HUES6 (cell line): ENCODE results near the gene LARP1B.

Experiments
- H3K27ac ChIP-seq: 2 replicates; pipeline ENCODE4 v1.7.0; 2013; ENCODE audit warnings: low read depth, mild to moderate bottlenecking, low read length, inconsistent platforms
- H3K27me3 ChIP-seq: 2 replicates; pipeline ENCODE4 v1.6.1; 2013; ENCODE audit warnings: low read length; ENCODE audit not compliant: control insufficient read depth, insufficient read depth
- H3K36me3 ChIP-seq: 2 replicates; pipeline ENCODE4 v1.6.1; 2013; ENCODE audit warnings: low read length; ENCODE audit not compliant: control insufficient read depth, insufficient read depth
- H3K4me1 ChIP-seq: 2 replicates; pipeline ENCODE4 v1.6.1; 2013; ENCODE audit warnings: low read length; ENCODE audit not compliant: control insufficient read depth, insufficient read depth
- H3K4me3 ChIP-seq: 2 replicates; pipeline ENCODE4 v1.5.1; 2013; ENCODE audit warnings: low read depth, low read length
- H3K9ac ChIP-seq: one replicate; pipeline ENCODE4 v1.6.1; 2013; ENCODE audit warnings: mild to moderate bottlenecking, low read length
- H3K9me3 ChIP-seq: 2 replicates; pipeline ENCODE4 v1.6.1; 2013; ENCODE audit warnings: low read depth, low read length; ENCODE audit not compliant: control insufficient read depth, insufficient read depth

Gene LARP1B

GRCh38 chr4:128163177-128164117 is 102.3 kb downstream of the LARP1B start:
- Histone ChIP-seq H3K4me1 (peaks cover 34% of the 10 kb centered on the region), H3K9me3 (no peaks in the 10 kb centered on the region), H3K27me3 (no peaks in the 10 kb centered on the region), H3K4me3 (peak overlapping the region; percentile 29; the same call in 1 of the 2 replicates), H3K27ac (peak overlapping the region; percentile 98), H3K36me3 (no peaks in the 10 kb centered on the region), H3K9ac (peak overlapping the region; percentile 58)

GRCh38 chr4:128166982-128167381 is 105.9 kb downstream of the LARP1B start:
- Histone ChIP-seq H3K36me3 (no peaks in the 10 kb centered on the region), H3K4me3 (no peak overlapping the region), H3K9ac (no peak overlapping the region), H3K27me3 (no peaks in the 10 kb centered on the region), H3K27ac (no peak overlapping the region), H3K9me3 (no peaks in the 10 kb centered on the region), H3K4me1 (peaks cover 19% of the 10 kb centered on the region)

DNA sequence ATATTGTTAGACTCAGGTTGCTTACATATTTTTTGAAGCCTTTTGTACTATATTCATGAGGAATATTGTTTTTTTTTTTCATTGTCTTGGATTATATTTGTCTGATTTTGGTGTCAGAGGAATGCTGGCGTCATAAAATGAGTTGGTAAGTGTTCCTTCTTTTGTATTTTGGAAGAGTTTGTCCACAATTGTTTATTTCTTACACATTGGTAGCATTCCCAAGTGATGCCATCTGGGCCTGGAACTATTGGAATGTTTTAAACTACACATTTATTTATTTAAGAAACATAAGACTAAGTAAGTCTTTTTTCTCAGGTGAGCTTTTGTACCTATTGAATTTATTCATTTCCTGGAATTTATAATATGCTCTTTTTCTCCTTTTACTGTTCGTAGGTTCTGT is 107.6 kb downstream of the LARP1B start:
- no peak overlapping the region for H3K4me3 ChIP-seq

GRCh38 chr4:128169245-128169644 is 108.1 kb downstream of the LARP1B start:
- no peak overlapping the region for H3K27ac ChIP-seq
- no peaks in the 10 kb centered on the region for H3K36me3 ChIP-seq
- H3K4me1 ChIP-seq = no peaks in the 10 kb centered on the region; the same call in 1 of the 2 replicates
- H3K9ac ChIP-seq = no peak overlapping the region
- no peaks in the 10 kb centered on the region for H3K9me3 ChIP-seq
- no peak overlapping the region for H3K4me3 ChIP-seq
- H3K27me3 ChIP-seq = no peaks in the 10 kb centered on the region

More for the DNA sequence above, 107.6 kb downstream of the LARP1B start:
- H3K9ac ChIP-seq = no peak overlapping the region
- H3K4me1 ChIP-seq = peaks cover 2% of the 10 kb centered on the region
- H3K27ac ChIP-seq = no peak overlapping the region
- no peaks in the 10 kb centered on the region for H3K36me3 ChIP-seq
- H3K27me3 ChIP-seq = no peaks in the 10 kb centered on the region
- H3K9me3 ChIP-seq = no peaks in the 10 kb centered on the region

GRCh38 chr4:128176643-128177042 is 115.5 kb downstream of the LARP1B start:
- H3K36me3 ChIP-seq = peaks cover 9% of the 10 kb centered on the region; the same call in 1 of the 2 replicates
- no peaks in the 10 kb centered on the region for H3K9me3 ChIP-seq
- no peak overlapping the region for H3K4me3 ChIP-seq
- no peaks in the 10 kb centered on the region for H3K27me3 ChIP-seq
- H3K4me1 ChIP-seq = no peaks in the 10 kb centered on the region
- no peak overlapping the region for H3K27ac ChIP-seq
- no peak overlapping the region for H3K9ac ChIP-seq

- H3K9me3 ChIP-seq = no peaks in the 10 kb centered on the region
- no peak overlapping the region for H3K9ac ChIP-seq
- H3K27ac ChIP-seq = no peak overlapping the region
- no peak overlapping the region for H3K4me3 ChIP-seq
- peaks cover 9% of the 10 kb centered on the region; the same call in 1 of the 2 replicates for H3K36me3 ChIP-seq
- no peaks in the 10 kb centered on the region for H3K4me1 ChIP-seq
- H3K27me3 ChIP-seq = no peaks in the 10 kb centered on the region
Observed at GRCh38 chr4:128177498-128177897, 116.4 kb downstream of the LARP1B start.

GRCh38 chr4:128186623-128187022 is 125.5 kb downstream of the LARP1B start:
- H3K9ac ChIP-seq = no peak overlapping the region
- peaks cover 21% of the 10 kb centered on the region for H3K36me3 ChIP-seq
- no peaks in the 10 kb centered on the region for H3K4me1 ChIP-seq
- no peaks in the 10 kb centered on the region for H3K27me3 ChIP-seq
- no peak overlapping the region for H3K27ac ChIP-seq
- H3K9me3 ChIP-seq = peaks cover 32% of the 10 kb centered on the region
- no peak overlapping the region for H3K4me3 ChIP-seq

GRCh38 chr4:128191115-128191781 is 130.1 kb downstream of the LARP1B start:
- Histone ChIP-seq H3K4me1 (no peaks in the 10 kb centered on the region), H3K36me3 (peaks cover 11% of the 10 kb centered on the region), H3K4me3 (no peak overlapping the region), H3K27me3 (no peaks in the 10 kb centered on the region), H3K9ac (no peak overlapping the region), H3K27ac (no peak overlapping the region), H3K9me3 (peaks cover 16% of the 10 kb centered on the region)

GRCh38 chr4:128220286-128221235 is 159.4 kb downstream of the LARP1B start:
- Histone ChIP-seq H3K4me3 (no peak overlapping the region), H3K36me3 (no peaks in the 10 kb centered on the region), H3K9me3 (no peaks in the 10 kb centered on the region), H3K4me1 (no peaks in the 10 kb centered on the region), H3K27ac (no peak overlapping the region), H3K9ac (no peak overlapping the region), H3K27me3 (no peaks in the 10 kb centered on the region)

- H3K4me1 ChIP-seq = no peaks in the 10 kb centered on the region
- no peaks in the 10 kb centered on the region for H3K36me3 ChIP-seq
- H3K27ac ChIP-seq = no peak overlapping the region
- H3K4me3 ChIP-seq = no peak overlapping the region
- H3K9me3 ChIP-seq = no peaks in the 10 kb centered on the region
- no peak overlapping the region for H3K9ac ChIP-seq
- H3K27me3 ChIP-seq = no peaks in the 10 kb centered on the region
Observed at GRCh38 chr4:128221586-128221985, 160.5 kb downstream of the LARP1B start.
